A549 (cell line): ENCODE data around the gene CAPN7.

Source experiments
- CEBPB ChIP-seq, 2 experiments: fragments of >200 bp in 1 of 2; sonication (Bioruptor Twin) in 1 of 2; formaldehyde crosslinking in 1 of 2; IDR thresholded peaks; 2 replicates each; pipeline ENCODE4 v1.6.1; 2012 to 2016
- CHD2 ChIP-seq: fragments of 150-350 bp; IDR thresholded peaks from 2 replicates; pipeline ENCODE4 v1.6.1; 2014; ENCODE audit warnings: low read length; ENCODE audit not compliant: partially characterized antibody
- CTCF ChIP-seq: fragments of >200 bp; sonication (Bioruptor Twin); formaldehyde crosslinking; IDR thresholded peaks from 3 replicates; pipeline ENCODE4 v1.5.1; 2016
- EP300 ChIP-seq, 2 experiments: fragments of >200 bp; sonication (Bioruptor Twin); formaldehyde crosslinking; IDR thresholded peaks; 2 replicates in 1 of 2; 3 replicates in 1 of 2; pipeline ENCODE4 v1.6.1; 2016 to 2017
- NPAS2 ChIP-seq: fragments of 250-450 bp; sonication (Bioruptor Pico); IDR thresholded peaks from 2 replicates; pipeline ENCODE4 v1.8.0; 2022; ENCODE audit warnings: mild to moderate bottlenecking, moderate library complexity, borderline replicate concordance
- RAD21 ChIP-seq, 2 experiments: fragments of >200 bp in 1 of 2; sonication (Bioruptor Twin) in 1 of 2; formaldehyde crosslinking in 1 of 2; IDR thresholded peaks in 1 of 2; conservative IDR thresholded peaks in 1 of 2; 2 replicates in 1 of 2; 3 replicates in 1 of 2; pipeline ENCODE4 v1.6.1; 2012 to 2018; ENCODE audit warnings: inconsistent platforms in 1 of 2
- RCOR1 ChIP-seq: fragments of 150-350 bp; IDR thresholded peaks from 2 replicates; pipeline ENCODE4 v1.6.1; 2014; ENCODE audit warnings: antibody characterized with exemption, low read length, low read depth
- SMC3 ChIP-seq: fragments of >200 bp; sonication (Bioruptor Twin); formaldehyde crosslinking; IDR thresholded peaks from 3 replicates; pipeline ENCODE4 v1.6.1; 2018; ENCODE audit warnings: inconsistent platforms
- SREBF2 ChIP-seq: fragments of 450-650 bp; IDR thresholded peaks from 2 replicates; pipeline ENCODE4 v1.6.1; 2014; ENCODE audit warnings: mild to moderate bottlenecking, moderate library complexity
- USF2 ChIP-seq: fragments of 450-650 bp; IDR thresholded peaks from 2 replicates; pipeline ENCODE4 v1.6.1; 2014; ENCODE audit warnings: antibody characterized with exemption
- TF ChIP-seq, protein P1 (sequence below): fragments of 200-600 bp; sonication (generic); IDR thresholded peaks from 2 replicates; pipeline ENCODE4 v1.6.1; 2016; ENCODE audit warnings: antibody characterized with exemption, mild to moderate bottlenecking, moderate library complexity

DNA sequence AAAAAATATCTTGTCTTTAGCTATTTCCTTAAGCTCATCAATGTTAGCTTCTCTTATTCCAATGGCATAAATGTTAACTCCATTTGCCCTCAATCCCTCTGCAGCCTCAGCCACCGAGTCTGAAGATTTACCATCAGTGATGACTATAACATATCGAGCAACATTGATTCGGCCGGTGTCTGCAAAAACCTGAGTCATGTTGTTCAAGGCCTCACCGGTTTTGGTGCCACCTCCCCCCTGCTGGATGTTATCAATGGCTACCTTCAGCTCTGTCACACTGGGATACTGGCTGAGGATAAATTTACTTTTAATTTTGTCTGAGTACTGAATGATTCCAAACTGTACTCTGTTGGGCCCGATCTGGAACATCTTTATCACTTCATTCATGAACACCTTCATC is 41.0 kb upstream of the CAPN7 start:
- TF ChIP-seq CTCF (no peak), RCOR1 (no peak), CEBPB (IDR thresholded peaks at IDR 0.05) (no peak), EP300 (IDR thresholded peaks at IDR 0.05) (no peak), SREBF2 (no peak), SMC3 (no peak), NPAS2 (no peak), CHD2 (no peak), RAD21 (conservative IDR thresholded peaks at IDR 0.05 in 1 of 2, IDR thresholded peaks at IDR 0.05 in 1 of 2) (no peak), USF2 (no peak)
- TF ChIP-seq, protein P1, sequence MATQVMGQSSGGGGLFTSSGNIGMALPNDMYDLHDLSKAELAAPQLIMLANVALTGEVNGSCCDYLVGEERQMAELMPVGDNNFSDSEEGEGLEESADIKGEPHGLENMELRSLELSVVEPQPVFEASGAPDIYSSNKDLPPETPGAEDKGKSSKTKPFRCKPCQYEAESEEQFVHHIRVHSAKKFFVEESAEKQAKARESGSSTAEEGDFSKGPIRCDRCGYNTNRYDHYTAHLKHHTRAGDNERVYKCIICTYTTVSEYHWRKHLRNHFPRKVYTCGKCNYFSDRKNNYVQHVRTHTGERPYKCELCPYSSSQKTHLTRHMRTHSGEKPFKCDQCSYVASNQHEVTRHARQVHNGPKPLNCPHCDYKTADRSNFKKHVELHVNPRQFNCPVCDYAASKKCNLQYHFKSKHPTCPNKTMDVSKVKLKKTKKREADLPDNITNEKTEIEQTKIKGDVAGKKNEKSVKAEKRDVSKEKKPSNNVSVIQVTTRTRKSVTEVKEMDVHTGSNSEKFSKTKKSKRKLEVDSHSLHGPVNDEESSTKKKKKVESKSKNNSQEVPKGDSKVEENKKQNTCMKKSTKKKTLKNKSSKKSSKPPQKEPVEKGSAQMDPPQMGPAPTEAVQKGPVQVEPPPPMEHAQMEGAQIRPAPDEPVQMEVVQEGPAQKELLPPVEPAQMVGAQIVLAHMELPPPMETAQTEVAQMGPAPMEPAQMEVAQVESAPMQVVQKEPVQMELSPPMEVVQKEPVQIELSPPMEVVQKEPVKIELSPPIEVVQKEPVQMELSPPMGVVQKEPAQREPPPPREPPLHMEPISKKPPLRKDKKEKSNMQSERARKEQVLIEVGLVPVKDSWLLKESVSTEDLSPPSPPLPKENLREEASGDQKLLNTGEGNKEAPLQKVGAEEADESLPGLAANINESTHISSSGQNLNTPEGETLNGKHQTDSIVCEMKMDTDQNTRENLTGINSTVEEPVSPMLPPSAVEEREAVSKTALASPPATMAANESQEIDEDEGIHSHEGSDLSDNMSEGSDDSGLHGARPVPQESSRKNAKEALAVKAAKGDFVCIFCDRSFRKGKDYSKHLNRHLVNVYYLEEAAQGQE, result no peak
